Measurements from ENCODE around the gene PEPD.

Gene PEPD

DNA sequence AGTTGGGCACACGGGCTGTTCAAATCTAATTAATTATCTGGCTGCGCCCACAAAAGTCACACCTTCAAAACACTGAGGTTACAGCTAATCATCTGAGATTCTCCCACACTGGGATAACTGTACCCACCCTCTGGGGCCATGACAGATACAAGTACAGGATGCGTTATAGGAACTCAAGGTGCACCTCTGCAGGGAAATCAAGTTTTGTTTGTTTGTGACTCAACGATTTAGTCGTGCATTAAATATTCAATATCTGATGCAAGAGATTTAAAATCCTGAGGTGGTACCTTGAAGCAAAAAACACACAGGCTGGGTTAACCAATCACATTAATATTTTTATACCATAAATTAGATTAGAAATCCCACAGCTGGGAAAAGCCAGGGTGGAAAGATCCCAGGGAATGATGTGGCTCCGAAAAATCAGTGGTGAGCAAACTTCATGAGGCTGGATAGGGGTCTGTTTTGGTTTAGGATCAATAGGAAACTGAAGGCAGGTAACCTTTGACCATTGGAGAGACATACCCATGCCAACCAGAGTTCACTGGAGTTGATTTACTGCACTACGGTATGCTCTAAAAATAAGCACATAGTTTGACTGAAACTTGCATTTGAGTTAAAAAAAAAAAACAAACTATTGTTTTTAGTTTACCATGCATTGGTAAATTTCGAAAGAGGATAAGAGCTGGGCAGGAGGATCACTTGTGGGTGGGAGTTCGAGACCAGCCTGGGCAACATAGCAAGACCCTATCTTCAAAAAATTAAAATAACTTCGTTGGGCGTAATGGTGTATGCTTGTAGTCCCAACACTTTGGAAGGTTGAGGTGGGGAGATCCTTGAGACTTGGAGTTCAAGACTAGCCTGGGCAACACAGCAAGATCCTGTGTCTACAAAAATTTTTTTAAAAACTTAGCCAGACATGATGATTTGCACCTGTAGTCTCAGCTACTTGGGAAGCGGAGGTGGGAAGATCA is 172.0 kb downstream of the PEPD start:
- no peak for DNase-seq

DNA sequence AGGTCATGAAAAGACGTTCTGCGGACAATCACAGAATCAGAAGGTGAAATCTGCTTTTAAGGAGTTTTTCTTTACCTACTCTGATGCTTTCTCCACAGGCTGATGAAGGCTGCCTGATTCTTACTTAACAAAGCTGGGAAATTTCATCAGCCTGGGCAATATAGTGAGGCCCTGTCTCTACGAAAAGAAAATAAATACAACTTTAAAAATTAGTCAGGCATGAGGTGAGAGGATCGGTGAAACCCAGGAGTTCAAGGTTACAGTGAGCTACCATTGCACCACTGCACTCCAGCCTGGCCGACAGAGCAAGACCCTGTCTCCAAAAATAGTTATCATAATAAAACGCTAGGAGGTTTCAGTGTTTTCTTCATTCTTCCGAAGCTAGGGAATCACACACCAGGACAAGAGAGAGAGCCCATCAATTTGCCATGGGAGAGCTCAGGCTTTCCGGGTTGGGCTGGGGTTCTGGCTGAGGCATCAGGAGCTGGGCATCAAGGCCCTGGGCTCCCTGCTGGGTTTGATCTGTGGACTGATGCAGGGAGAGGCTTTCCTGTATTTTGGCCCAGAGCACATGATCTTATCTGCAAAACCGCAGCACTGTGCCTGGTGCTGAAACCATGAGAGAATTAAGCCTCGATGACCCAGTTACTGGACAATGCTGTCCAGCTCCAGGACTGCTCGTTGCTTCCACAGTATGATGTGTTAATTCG is 173.1 kb downstream of the PEPD start:
- DNase-seq: no peak

DNA sequence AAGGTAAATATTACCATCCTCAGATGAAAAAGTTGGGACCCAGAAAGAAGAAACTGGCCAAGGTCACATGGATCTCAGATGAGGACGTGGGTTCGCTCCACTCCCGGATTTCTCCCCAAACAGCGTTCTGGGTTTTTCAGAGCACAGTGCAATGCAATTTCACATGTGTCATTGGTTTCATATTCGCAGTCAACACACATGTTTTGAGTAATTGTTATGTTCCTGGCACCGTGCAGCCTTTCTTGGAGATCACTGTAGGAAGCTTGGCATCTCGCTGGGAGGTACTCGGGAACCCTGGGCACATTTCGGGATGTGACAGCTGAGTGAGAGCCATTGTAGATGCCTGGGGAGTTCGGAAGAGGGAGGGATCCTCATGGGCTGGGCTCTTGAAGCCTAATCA is 174.3 kb downstream of the PEPD start:
- no peak for DNase-seq

DNA sequence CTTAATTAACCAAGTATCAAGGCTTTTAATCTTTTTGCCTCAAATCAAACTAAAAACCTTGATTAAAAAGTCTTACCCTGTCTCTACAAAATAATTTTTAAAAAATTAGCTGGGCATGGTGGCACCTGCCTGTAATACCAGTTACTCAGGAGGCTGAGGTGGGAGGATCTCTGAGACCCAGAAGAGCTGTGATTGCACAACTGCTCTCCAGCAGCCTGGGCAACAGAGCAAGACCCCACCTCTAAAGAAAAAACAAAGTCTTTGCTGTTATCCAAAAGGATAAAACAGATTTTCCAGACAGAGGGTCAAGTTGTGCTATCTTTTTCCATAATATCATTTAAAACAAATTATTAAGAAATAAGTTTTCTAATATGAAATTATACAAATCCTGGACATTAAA is 174.9 kb downstream of the PEPD start:
- no peak for DNase-seq

DNA sequence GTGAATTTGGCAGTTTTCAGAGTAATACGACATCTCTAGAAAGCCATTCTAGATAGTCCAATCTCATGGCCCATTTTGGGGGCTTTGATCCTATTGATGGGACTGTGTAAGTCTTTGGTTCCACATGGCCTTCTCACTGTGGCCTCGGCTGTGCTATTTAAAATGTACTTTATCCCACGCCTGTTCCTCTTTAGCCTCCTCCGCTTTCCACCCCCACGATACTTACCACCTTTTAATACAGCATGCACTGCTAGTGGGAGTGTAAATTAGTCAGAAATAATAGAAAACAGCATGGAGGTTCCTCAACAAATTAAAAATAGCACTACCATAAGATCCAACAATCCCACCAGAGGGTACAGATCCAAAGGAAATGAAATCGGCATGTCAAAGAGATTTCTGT is 176.4 kb downstream of the PEPD start:
- DNase-seq: no peak

DNA sequence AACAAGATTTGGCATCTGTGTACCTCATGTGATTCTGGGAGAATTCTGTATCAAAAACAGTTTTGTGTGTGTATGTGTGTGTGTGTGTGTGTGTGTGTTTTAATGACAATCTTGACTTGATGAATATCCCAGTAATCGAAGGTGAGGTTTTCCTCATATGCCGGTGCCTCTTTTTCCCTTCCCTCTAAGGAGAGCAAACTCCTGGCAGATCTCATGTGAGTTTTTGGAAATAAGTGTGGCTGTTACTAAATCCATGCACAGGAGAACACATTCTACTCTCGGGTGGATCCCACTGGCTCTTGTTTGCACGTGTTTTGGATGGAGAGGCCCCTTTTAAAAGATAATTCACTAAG is 177.0 kb downstream of the PEPD start:
- no peak for DNase-seq

DNA sequence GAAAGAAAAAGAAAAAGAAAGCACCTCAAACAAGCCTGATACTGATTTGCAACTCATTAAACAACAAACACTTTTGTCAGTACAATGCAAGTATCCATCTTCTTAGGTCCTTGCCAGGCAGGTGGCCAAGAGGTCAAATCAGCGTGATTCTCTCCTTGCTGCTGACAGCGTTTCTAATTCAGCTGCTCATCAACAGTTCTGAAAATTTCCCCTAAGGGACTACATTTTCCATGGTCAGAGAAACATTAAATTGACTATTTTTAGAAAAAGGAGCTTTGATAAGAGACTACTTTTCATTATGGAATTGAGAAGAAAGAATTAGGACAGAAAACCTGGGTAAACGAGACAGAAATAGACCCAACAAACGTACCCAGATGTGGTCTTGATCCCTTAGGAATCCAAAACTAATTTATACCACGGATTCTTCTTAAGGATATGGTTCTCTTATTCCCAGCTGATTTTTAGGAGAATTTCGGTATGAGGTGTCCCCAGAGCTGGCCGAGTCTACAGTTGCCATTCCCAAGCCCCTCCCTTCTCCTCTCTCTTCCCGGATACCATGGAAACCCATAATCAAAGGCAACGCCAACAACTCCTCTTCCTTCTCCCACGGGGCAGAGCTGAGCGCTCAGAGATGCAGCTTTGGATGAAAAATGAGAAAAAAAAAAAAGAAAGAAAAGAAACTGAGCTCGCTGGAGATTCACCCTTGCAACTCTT is 177.6 kb downstream of the PEPD start:
- DNase-seq: no peak

DNA sequence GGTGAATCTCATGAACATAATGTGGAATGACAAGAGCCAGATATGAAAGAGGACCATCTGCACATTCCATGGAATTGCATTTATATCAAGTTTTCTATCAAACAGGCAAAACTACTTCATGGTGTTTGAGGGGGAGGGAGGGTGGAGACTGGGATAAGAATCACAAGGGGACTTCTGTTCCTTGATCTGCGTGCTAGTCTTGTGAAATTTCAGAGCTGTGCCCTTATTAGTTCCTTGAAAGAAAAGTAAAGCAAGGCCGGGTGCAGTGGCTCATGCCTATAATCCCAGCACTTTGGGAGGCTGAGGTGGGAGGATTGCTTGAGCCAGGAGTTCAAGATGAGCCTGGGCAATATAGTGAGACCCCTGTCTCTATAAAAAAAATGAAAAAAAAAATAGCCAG is 178.3 kb downstream of the PEPD start:
- DNase-seq: no peak

DNA sequence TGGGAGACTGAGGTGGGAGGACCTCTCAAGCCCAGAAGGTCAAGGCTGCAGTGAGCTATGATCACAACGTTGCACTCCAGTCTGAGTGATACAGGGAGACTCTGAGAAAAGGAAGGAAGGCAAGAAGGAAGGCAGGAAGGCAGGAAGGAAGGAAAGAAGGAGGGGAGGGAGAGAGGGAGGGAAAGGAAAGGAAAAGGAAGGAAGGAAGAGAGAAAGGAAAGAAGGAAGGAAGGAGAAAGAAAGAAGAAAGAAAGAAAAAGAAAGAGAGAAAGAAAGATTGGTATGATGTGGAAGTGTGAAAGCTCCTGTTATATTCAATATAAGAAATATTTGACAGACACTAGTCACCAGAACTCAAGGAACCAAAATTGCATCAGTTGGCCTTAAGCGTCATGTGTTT is 180.6 kb downstream of the PEPD start:
- no peak for DNase-seq

DNA sequence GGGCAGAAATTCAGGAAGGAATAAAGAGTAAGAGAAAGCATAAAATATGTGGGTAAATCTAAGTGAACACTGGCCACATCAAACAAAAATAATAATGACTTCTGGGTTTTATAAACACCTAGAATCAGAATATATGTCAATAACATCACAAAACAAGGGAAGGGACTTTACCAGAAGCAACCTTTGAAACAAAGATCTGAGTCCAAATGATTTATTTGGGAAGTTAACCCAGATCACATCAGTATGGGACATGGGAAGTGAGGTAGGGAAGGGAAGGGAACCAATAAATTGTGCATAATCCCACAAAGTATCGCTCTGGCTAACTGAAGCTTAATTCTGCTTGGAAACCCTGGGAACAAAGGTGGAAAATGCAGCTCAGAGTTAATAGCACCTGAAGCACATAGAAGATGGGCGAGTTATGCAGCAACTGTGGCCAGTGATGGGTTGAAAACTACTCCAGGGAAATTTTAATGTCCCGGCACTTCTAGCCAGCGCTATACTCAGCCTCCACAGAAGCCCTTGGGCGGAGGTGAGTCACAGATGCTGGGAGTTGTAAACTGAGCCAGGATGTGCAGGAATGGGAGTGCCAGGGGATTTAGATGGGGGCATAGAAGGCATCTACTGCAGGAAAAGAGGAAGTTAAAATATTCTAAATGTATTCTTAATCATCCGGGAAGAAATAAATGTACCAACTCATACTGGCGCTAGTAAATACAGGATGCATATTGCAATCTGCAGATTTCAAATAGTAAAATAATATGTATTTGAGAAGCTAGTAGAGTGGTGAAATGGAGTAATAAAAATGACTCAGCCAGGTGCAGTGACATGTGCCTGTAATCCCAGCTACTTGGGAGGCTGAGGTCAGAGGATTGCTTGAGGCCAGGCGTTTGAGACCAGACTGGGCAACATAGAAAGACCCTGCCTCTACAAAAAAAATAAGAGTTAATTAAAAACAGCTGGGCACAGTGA is 182.3 kb downstream of the PEPD start:
- DNase-seq: no peak
